GM23338 (cell line): Measurements from ENCODE around the gene SPPL2A. TPM values are rescaled to one million over a fixed set of nuclear protein-coding genes. Genes with fewer than 3 reads are reported as not detected.
"Not testable (repeated sequence)": the region's sequence is repeated elsewhere in the genome, so short reads cannot be mapped to it uniquely, and the experiment has no call there.

Source experiments
- ATAC-seq: fragments of 200-7000 bp; cut with Tn5 transposase; 3 replicates; pipeline ENCODE4 v1.9.1; 2020
- DNase-seq: peaks from one replicate; pipeline ENCODE4 v3.0.0-alpha.2; 2015; ENCODE audit warnings: low spot score
- H2AFZ ChIP-seq: fragments of 200-600 bp; sonication (generic); 2 replicates; pipeline ENCODE4 v1.8.0; 2016; ENCODE audit warnings: antibody characterized with exemption, mild to moderate bottlenecking, moderate library complexity
- H3F3A ChIP-seq: fragments of 200-600 bp; sonication (generic); replicated peaks from 2 replicates; pipeline ENCODE4 v1.8.0; 2017; ENCODE audit warnings: antibody characterized with exemption, mixed run types, low read depth
- H3K27ac ChIP-seq: fragments of 200-600 bp; sonication (generic); 2 replicates; pipeline ENCODE4 v1.6.1; 2016; ENCODE audit warnings: low read depth
- H3K27me3 ChIP-seq: fragments of 200-600 bp; sonication (generic); 2 replicates; pipeline ENCODE4 v1.8.0; 2016; ENCODE audit warnings: mild to moderate bottlenecking, mixed run types, moderate library complexity; ENCODE audit not compliant: insufficient read depth
- H3K36me3 ChIP-seq: fragments of 200-600 bp; sonication (generic); 2 replicates; pipeline ENCODE4 v1.8.0; 2016; ENCODE audit warnings: mild to moderate bottlenecking; ENCODE audit not compliant: insufficient read depth
- H3K4me1 ChIP-seq: fragments of 200-600 bp; sonication (generic); 2 replicates; pipeline ENCODE4 v1.8.0; 2016; ENCODE audit warnings: mild to moderate bottlenecking, moderate library complexity; ENCODE audit not compliant: insufficient read depth
- H3K4me2 ChIP-seq: fragments of 200-600 bp; sonication (generic); 2 replicates; pipeline ENCODE4 v1.7.1; 2017; ENCODE audit warnings: mixed run types
- H3K4me3 ChIP-seq: fragments of 200-600 bp; sonication (generic); 2 replicates; pipeline ENCODE4 v1.6.1; 2016; ENCODE audit warnings: mixed run types
- H3K79me2 ChIP-seq: fragments of 200-600 bp; sonication (generic); replicated peaks from 2 replicates; pipeline ENCODE4 v1.8.0; 2017; ENCODE audit warnings: mild to moderate bottlenecking; ENCODE audit not compliant: insufficient read depth
- H3K9me2 ChIP-seq: fragments of 200-600 bp; sonication (generic); 2 replicates; pipeline ENCODE4 v1.8.0; 2017; ENCODE audit not compliant: insufficient read depth
- H4K20me1 ChIP-seq: fragments of 200-600 bp; sonication (generic); replicated peaks from 2 replicates; pipeline ENCODE4 v1.8.0; 2017; ENCODE audit warnings: mild to moderate bottlenecking; ENCODE audit not compliant: insufficient read depth
- H3K27ac Mint-ChIP-seq: 2 replicates; pipeline ENCODE4 v1.8.0; 2020; ENCODE audit warnings: inconsistent platforms, mild to moderate bottlenecking, moderate library complexity, mixed read lengths
- H3K27me3 Mint-ChIP-seq: 3 replicates; pipeline ENCODE4 v1.8.0; 2022; ENCODE audit warnings: low read depth, mild to moderate bottlenecking, moderate library complexity, mixed read lengths, inconsistent platforms; ENCODE audit not compliant: insufficient read depth, poor library complexity
- H3K36me3 Mint-ChIP-seq: 3 replicates; pipeline ENCODE4 v1.8.0; 2021; ENCODE audit warnings: low read depth, mild to moderate bottlenecking, inconsistent platforms, moderate library complexity, mixed read lengths
- H3K4me1 Mint-ChIP-seq: 3 replicates; pipeline ENCODE4 v1.8.0; 2020; ENCODE audit warnings: mild to moderate bottlenecking, inconsistent platforms, mixed read lengths
- H3K4me3 Mint-ChIP-seq: 3 replicates; pipeline ENCODE4 v1.8.0; 2021; ENCODE audit warnings: moderate library complexity, mild to moderate bottlenecking, inconsistent platforms, mixed read lengths
- H3K9me3 Mint-ChIP-seq: 3 replicates; pipeline ENCODE4 v1.8.0; 2020; ENCODE audit warnings: moderate library complexity, mild to moderate bottlenecking, inconsistent platforms, mixed read lengths
- CREB1 ChIP-seq: fragments of 250-450 bp; sonication (Bioruptor Pico); IDR thresholded peaks from 2 replicates; pipeline ENCODE4 v1.5.0; 2020; ENCODE audit warnings: low read depth, mild to moderate bottlenecking, moderate library complexity
- CTCF ChIP-seq, 2 experiments: fragments of 200-600 bp in 1 of 2; sonication (generic) in 1 of 2; conservative IDR thresholded peaks; 2 replicates each; pipeline versions ENCODE4 v1.5.1 to v1.6.1; 2016 to 2017; ENCODE audit warnings: antibody characterized with exemption in 2 of 2, low read depth in 2 of 2, mild to moderate bottlenecking in 2 of 2, moderate library complexity in 1 of 2
- ETS1 ChIP-seq: IDR thresholded peaks from 2 replicates; pipeline ENCODE4 v1.6.1; 2016; ENCODE audit warnings: antibody characterized with exemption
- JUNB ChIP-seq: IDR thresholded peaks from one replicate; pipeline ENCODE4 v1.6.1; 2016; ENCODE audit warnings: antibody characterized with exemption; ENCODE audit not compliant: unreplicated experiment
- POLR2AphosphoS5 ChIP-seq: IDR thresholded peaks from 2 replicates; pipeline ENCODE4 v1.6.1; 2016; ENCODE audit warnings: antibody characterized with exemption, low read depth
- REST ChIP-seq: IDR thresholded peaks from one replicate; pipeline ENCODE4 v1.6.1; 2018; ENCODE audit warnings: antibody characterized with exemption; ENCODE audit not compliant: unreplicated experiment
- STAT1 ChIP-seq: IDR thresholded peaks from one replicate; pipeline ENCODE4 v1.6.1; 2016; ENCODE audit warnings: antibody characterized with exemption; ENCODE audit not compliant: unreplicated experiment
- ZNF114 ChIP-seq: fragments of 250-450 bp; sonication (Bioruptor Pico); IDR thresholded peaks from 2 replicates; pipeline ENCODE4 v1.5.0; 2020; ENCODE audit warnings: mild to moderate bottlenecking, moderate library complexity
- polyA plus RNA-seq: library from polyadenylated mRNA; unstranded; fragments of >200 nt; fragmentation: Nextera tagmentation; extraction: Ambion mirVana; gene quantifications from 2 replicates; pipeline ENCODE4 v1.2.1, GENCODE V29; 2016
- total RNA-seq: library from RNA; depleted of rRNA; stranded (reverse); fragments of >200 nt; shearing (Covaris generic); gene quantifications from 2 replicates; pipeline ENCODE4 v1.2.3, GENCODE V29; 2014

Gene SPPL2A
- total and polyA plus RNA-seq, 2 experiments from 2014 or later, result 10.9 to 24.1 TPM

GRCh38 chr15:50813865-50814264, 48.4 kb upstream of the SPPL2A start (continued):
- TF ChIP-seq REST (no peak), CREB1 (CRISPR knock-in tag) (no peak)

GRCh38 chr15:50813089-50813488, 47.6 kb upstream of the SPPL2A start:
- Mint-ChIP-seq H3K4me1 (peaks cover 3% of the 10 kb centered on the region; the same call in 2 of the 3 replicates), H3K36me3 (no peaks in the 10 kb centered on the region; the same call in 2 of the 3 replicates), H3K4me3 (no peak overlapping the region), H3K27me3 (no peaks in the 10 kb centered on the region), H3K27ac (no peak overlapping the region), H3K9me3 (peaks cover 9% of the 10 kb centered on the region; the same call in 2 of the 3 replicates)
- no peaks in the 10 kb centered on the region for H3K4me1 ChIP-seq
- no peaks in the 10 kb centered on the region for H3K79me2 ChIP-seq
- TF ChIP-seq ETS1, result no peak
- no peak for TF ChIP-seq POLR2AphosphoS5
- no peak for TF ChIP-seq CTCF (conservative IDR thresholded peaks at IDR 0.05; ENCODE audit: low read depth in 2 of 2)
- TF ChIP-seq ZNF114 (CRISPR knock-in tag), result no peak
- TF ChIP-seq STAT1, result no peak
- no peak for TF ChIP-seq JUNB
- H3K27ac ChIP-seq, result no peak overlapping the region
- no peak overlapping the region for H3K4me3 ChIP-seq
- no peaks in the 10 kb centered on the region for H3K27me3 ChIP-seq
- H3K9me2 ChIP-seq, result no peaks in the 10 kb centered on the region
- H3F3A ChIP-seq, result no peaks in the 10 kb centered on the region
- peak overlapping the region; percentile 81 for H2AFZ ChIP-seq
- no peaks in the 10 kb centered on the region for H4K20me1 ChIP-seq
- no peaks in the 10 kb centered on the region for H3K36me3 ChIP-seq
- DNase-seq, result no peak
- ATAC-seq, result no peak
- no peak overlapping the region for H3K4me2 ChIP-seq

- not testable (repeated sequence) for H3K27me3 ChIP-seq, H3K27ac ChIP-seq, H3K9me2 ChIP-seq, H3K4me3 Mint-ChIP-seq, H3K4me1 ChIP-seq, H3F3A ChIP-seq, H3K27ac Mint-ChIP-seq, H3K36me3 ChIP-seq, H3K27me3 Mint-ChIP-seq, H3K4me1 Mint-ChIP-seq, H3K4me3 ChIP-seq, H4K20me1 ChIP-seq, DNase-seq, H3K79me2 ChIP-seq, H3K4me2 ChIP-seq, H3K9me3 Mint-ChIP-seq, H3K36me3 Mint-ChIP-seq, ATAC-seq
- peak overlapping the region; percentile 81 for H2AFZ ChIP-seq
These were observed 46.6 kb upstream of the SPPL2A start for GRCh38 chr15:50812181-50812506.

GRCh38 chr15:50811461-50812180, 46.1 kb upstream of the SPPL2A start:
- H3K27me3 Mint-ChIP-seq, H3K4me1 Mint-ChIP-seq, H3K79me2 ChIP-seq, H3K4me3 Mint-ChIP-seq, H3K27ac Mint-ChIP-seq, H3K9me3 Mint-ChIP-seq, H4K20me1 ChIP-seq, ATAC-seq, H3K4me3 ChIP-seq, H3K36me3 Mint-ChIP-seq, H3K9me2 ChIP-seq, H3K27me3 ChIP-seq, H3K27ac ChIP-seq, H3K4me2 ChIP-seq, H3K36me3 ChIP-seq, H3K4me1 ChIP-seq, DNase-seq, H3F3A ChIP-seq, H2AFZ ChIP-seq: not testable (repeated sequence)
